H9 (cell line): Measurements from ENCODE around the gene TMLHE. TPM values are rescaled to one million over a fixed set of nuclear protein-coding genes. Genes with fewer than 3 reads are reported as not detected.

ENCODE experiments used
- DNase-seq: peaks from one replicate; pipeline ENCODE4 v3.0.0-alpha.2; 2017
- H2AFZ ChIP-seq: one replicate; pipeline ENCODE4 v1.6.1; 2013; ENCODE audit warnings: mild to moderate bottlenecking, low read length, control low read depth, moderate library complexity
- H2AK5ac ChIP-seq: 2 replicates; pipeline ENCODE4 v1.6.1; 2013; ENCODE audit warnings: low read length, control low read depth, mixed read lengths; ENCODE audit not compliant: insufficient read length
- H2BK120ac ChIP-seq: one replicate; pipeline ENCODE4 v1.6.1; 2013; ENCODE audit warnings: low read depth, mild to moderate bottlenecking, low read length, control low read depth, inconsistent platforms; ENCODE audit not compliant: poor library complexity, severe bottlenecking
- H2BK12ac ChIP-seq: 2 replicates; pipeline ENCODE4 v1.6.1; 2013; ENCODE audit warnings: low read length, control low read depth, mixed read lengths, low read depth; ENCODE audit not compliant: insufficient read length
- H2BK15ac ChIP-seq: 2 replicates; pipeline ENCODE4 v1.6.1; 2013; ENCODE audit warnings: low read depth, low read length, control low read depth
- H2BK20ac ChIP-seq: one replicate; pipeline ENCODE4 v1.6.1; 2013; ENCODE audit warnings: low read depth, mild to moderate bottlenecking, low read length, control low read depth, inconsistent platforms; ENCODE audit not compliant: poor library complexity, severe bottlenecking
- H2BK5ac ChIP-seq: 2 replicates; pipeline ENCODE4 v1.6.1; 2013; ENCODE audit warnings: low read length, control low read depth, mixed read lengths; ENCODE audit not compliant: insufficient read length
- H3K14ac ChIP-seq: 2 replicates; pipeline ENCODE4 v1.6.1; 2013; ENCODE audit warnings: low read length, control low read depth; ENCODE audit not compliant: insufficient read depth
- H3K18ac ChIP-seq: 2 replicates; pipeline ENCODE4 v1.6.1; 2013; ENCODE audit warnings: low read depth, mild to moderate bottlenecking, mixed read lengths, low read length, control low read depth; ENCODE audit not compliant: insufficient read length
- H3K23ac ChIP-seq: 2 replicates; pipeline ENCODE4 v1.6.1; 2013; ENCODE audit warnings: low read length, control low read depth, mixed read lengths, low read depth; ENCODE audit not compliant: insufficient read length
- H3K23me2 ChIP-seq: 2 replicates; pipeline ENCODE4 v1.6.1; 2013; ENCODE audit warnings: low read depth, mild to moderate bottlenecking, mixed read lengths, low read length, control low read depth; ENCODE audit not compliant: insufficient read length, poor library complexity, severe bottlenecking
- H3K27ac ChIP-seq: 2 replicates; pipeline ENCODE4 v1.5.1; 2013; ENCODE audit warnings: low read length, control low read depth, mixed read lengths, low read depth; ENCODE audit not compliant: insufficient read length
- H3K27me3 ChIP-seq: 2 replicates; pipeline ENCODE4 v1.6.1; 2013; ENCODE audit warnings: low read length, control low read depth, inconsistent platforms; ENCODE audit not compliant: insufficient read depth
- H3K4ac ChIP-seq: 2 replicates; pipeline ENCODE4 v1.6.1; 2013; ENCODE audit warnings: low read depth, mild to moderate bottlenecking, control low read depth, inconsistent platforms, low read length, moderate library complexity
- H3K4me1 ChIP-seq: 2 replicates; pipeline ENCODE4 v1.6.1; 2013; ENCODE audit warnings: low read length, control low read depth, inconsistent platforms; ENCODE audit not compliant: insufficient read depth
- H3K4me2 ChIP-seq: 2 replicates; pipeline ENCODE4 v1.6.1; 2013; ENCODE audit warnings: low read length, control low read depth, mixed read lengths; ENCODE audit not compliant: insufficient read length, insufficient read depth
- H3K56ac ChIP-seq: 2 replicates; pipeline ENCODE4 v1.6.1; 2013; ENCODE audit warnings: low read depth, mild to moderate bottlenecking, mixed read lengths, low read length, control low read depth; ENCODE audit not compliant: insufficient read length
- H3K79me1 ChIP-seq: 2 replicates; pipeline ENCODE4 v1.6.1; 2013; ENCODE audit warnings: low read depth, mild to moderate bottlenecking, moderate library complexity, low read length, control low read depth, inconsistent platforms; ENCODE audit not compliant: insufficient read depth, poor library complexity, severe bottlenecking
- H3K79me2 ChIP-seq: 2 replicates; pipeline ENCODE4 v1.6.1; 2013; ENCODE audit warnings: low read length, control low read depth, inconsistent platforms; ENCODE audit not compliant: insufficient read depth
- H3K9ac ChIP-seq: 2 replicates; pipeline ENCODE4 v1.6.1; 2013; ENCODE audit warnings: low read length, control low read depth, mixed read lengths; ENCODE audit not compliant: insufficient read length; ENCODE audit errors: extremely low read depth
- H3K9me3 ChIP-seq: one replicate; pipeline ENCODE4 v1.6.1; 2013; ENCODE audit warnings: low read depth, low read length, inconsistent platforms; ENCODE audit not compliant: control insufficient read depth
- H3T11ph ChIP-seq: one replicate; pipeline ENCODE4 v1.6.1; 2013; ENCODE audit warnings: mild to moderate bottlenecking, low read length, control low read depth, inconsistent platforms
- H4K20me1 ChIP-seq: one replicate; pipeline ENCODE4 v1.6.1; 2013; ENCODE audit not compliant: control insufficient read depth, insufficient read length, insufficient read depth
- H4K5ac ChIP-seq: 2 replicates; pipeline ENCODE4 v1.6.1; 2013; ENCODE audit warnings: low read depth, mild to moderate bottlenecking, mixed read lengths, low read length, control low read depth; ENCODE audit not compliant: insufficient read length
- H4K8ac ChIP-seq: replicated peaks from 2 replicates; pipeline ENCODE4 v1.6.1; 2013; ENCODE audit warnings: low read length, control low read depth, mixed read lengths, low read depth; ENCODE audit not compliant: insufficient read length
- H4K91ac ChIP-seq: 2 replicates; pipeline ENCODE4 v1.6.1; 2013; ENCODE audit warnings: low read depth, mild to moderate bottlenecking, moderate library complexity, mixed read lengths, low read length, control low read depth; ENCODE audit not compliant: insufficient read length
- H3K27ac Mint-ChIP-seq, 3 experiments: 2 replicates in 2 of 3; 3 replicates in 1 of 3; pipeline ENCODE4 v1.8.0; 2020 to 2021; ENCODE audit warnings: mixed read lengths in 3 of 3, mild to moderate bottlenecking in 1 of 3, moderate library complexity in 1 of 3
- H3K27me3 Mint-ChIP-seq: 2 replicates; pipeline ENCODE4 v1.8.0; 2021; ENCODE audit warnings: low read depth, mild to moderate bottlenecking, moderate library complexity, mixed read lengths
- H3K36me3 Mint-ChIP-seq, 3 experiments: 2 replicates in 2 of 3; 3 replicates in 1 of 3; pipeline ENCODE4 v1.8.0; 2020 to 2021; ENCODE audit warnings: low read depth in 3 of 3, mixed read lengths in 3 of 3; ENCODE audit not compliant: insufficient read depth in 1 of 3
- H3K4me1 Mint-ChIP-seq, 2 experiments: 2 replicates each; pipeline ENCODE4 v1.8.0; 2020; ENCODE audit warnings: mixed read lengths in 2 of 2
- H3K4me3 Mint-ChIP-seq, 2 experiments: 2 replicates in 1 of 2; 3 replicates in 1 of 2; pipeline ENCODE4 v1.8.0; 2020 to 2021; ENCODE audit warnings: mild to moderate bottlenecking in 2 of 2, mixed read lengths in 2 of 2, moderate library complexity in 1 of 2
- H3K9me3 Mint-ChIP-seq, 2 experiments: 2 replicates in 1 of 2; 3 replicates in 1 of 2; pipeline ENCODE4 v1.8.0; 2020; ENCODE audit warnings: mild to moderate bottlenecking in 2 of 2, mixed read lengths in 2 of 2, moderate library complexity in 1 of 2
- CTCF ChIP-seq: fragments of 200-600 bp; sonication (generic); conservative IDR thresholded peaks from 3 replicates; pipeline ENCODE4 v1.8.0; 2021; ENCODE audit warnings: antibody characterized with exemption, mild to moderate bottlenecking
- WGBS: extraction: QIAGEN DNeasy Blood & Tissue Kit; methylation state at CpG from one replicate; pipeline ENCODE4 v1.1.7; 2013; ENCODE audit warnings: missing lambda C conversion rate, low lambda C conversion rate, mixed read lengths; ENCODE audit not compliant: insufficient read length; ENCODE audit errors: extremely low coverage; 5-methylcytosine and 5-hydroxymethylcytosine counted together
- long read RNA-seq: library from polyadenylated mRNA; unstranded; transcript quantifications from one replicate; pipeline ENCODE4 v2.0.0, GENCODE V29; 2020
- total RNA-seq: library from RNA; stranded (reverse); gene quantifications from 2 replicates; pipeline ENCODE4 v1.2.1, GENCODE V29; 2021

Gene TMLHE
- 13.7 and 14.2 TPM in 2 replicates for total RNA-seq
- long read RNA-seq, transcript TMLHE-201 (8 exons, 2,832 nt), result major isoform, 27 of 47 reads
- long read RNA-seq, partial matches to known transcripts, result 7 of 47 reads
- long read RNA-seq, other reads (novel, unspliced or antisense), result 9 of 47 reads

GRCh38 chrX:155612312-155613224, at the start of gene TMLHE, which contains the start of gene SPRY3:
TMLHE (minus strand) TSS chrX:155612952; CDS start chrX:155545276, 67,676 bp downstream.
SPRY3 (plus strand) TSS chrX:155612586.
- Histone ChIP-seq H3K4me1 (no peaks in the 10 kb centered on the region), H3K9me3 (peaks cover 16% of the 10 kb centered on the region), H3K79me1 (no peaks in the 10 kb centered on the region), H2BK15ac (no peak within 1 kb of the TSS), H2AFZ (no peak within 1 kb of the TSS), H3K9ac (peak within 1 kb of the TSS; percentile 74), H3T11ph (no peak within 1 kb of the TSS), H3K4ac (no peak within 1 kb of the TSS), H4K20me1 (no peaks in the 10 kb centered on the region), H3K27ac (no peak within 1 kb of the TSS), H2BK5ac (no peak within 1 kb of the TSS), H3K18ac (peak within 1 kb of the TSS; percentile 62), H3K23ac (no peak within 1 kb of the TSS), H3K56ac (no peak within 1 kb of the TSS), H3K14ac (peak within 1 kb of the TSS; percentile 65; the same call in 1 of the 2 replicates), H3K4me2 (peak within 1 kb of the TSS; percentile 71), H3K27me3 (no peaks in the 10 kb centered on the region), H2BK20ac (no peak within 1 kb of the TSS), H2BK120ac (no peak within 1 kb of the TSS), H2AK5ac (no peak within 1 kb of the TSS), H4K91ac (no peak within 1 kb of the TSS), H4K5ac (no peak within 1 kb of the TSS), H2BK12ac (no peak within 1 kb of the TSS), H3K23me2 (no peaks in the 10 kb centered on the region), H4K8ac (no peak within 1 kb of the TSS), H3K79me2 (no peaks in the 10 kb centered on the region)
- H3K4me3 Mint-ChIP-seq, result peak within 1 kb of the TSS; percentile 83 to 84
- peak; percentile 59 for DNase-seq
- peaks cover 0 to 6% of the 10 kb centered on the region in 2 experiments; a peak in 1 of 4 replicates for H3K4me1 Mint-ChIP-seq
- H3K36me3 Mint-ChIP-seq, result peaks cover 3 to 16% (median 4%) of the 10 kb centered on the region in 3 experiments; a peak in 5 of 7 replicates
- peak within 1 kb of the TSS in 2 of 3 experiments; percentile 22 to 97; a peak in 5 of 7 replicates for H3K27ac Mint-ChIP-seq
- H3K27me3 Mint-ChIP-seq, result no peaks in the 10 kb centered on the region
- no peak for TF ChIP-seq CTCF
- peaks cover 62 to 75% of the 10 kb centered on the region in 2 experiments for H3K9me3 Mint-ChIP-seq
- no CpG with 5 or more reads among the region's 50 CpGs for WGBS
